ENCODE data around the gene CASP3.

Gene CASP3

DNA sequence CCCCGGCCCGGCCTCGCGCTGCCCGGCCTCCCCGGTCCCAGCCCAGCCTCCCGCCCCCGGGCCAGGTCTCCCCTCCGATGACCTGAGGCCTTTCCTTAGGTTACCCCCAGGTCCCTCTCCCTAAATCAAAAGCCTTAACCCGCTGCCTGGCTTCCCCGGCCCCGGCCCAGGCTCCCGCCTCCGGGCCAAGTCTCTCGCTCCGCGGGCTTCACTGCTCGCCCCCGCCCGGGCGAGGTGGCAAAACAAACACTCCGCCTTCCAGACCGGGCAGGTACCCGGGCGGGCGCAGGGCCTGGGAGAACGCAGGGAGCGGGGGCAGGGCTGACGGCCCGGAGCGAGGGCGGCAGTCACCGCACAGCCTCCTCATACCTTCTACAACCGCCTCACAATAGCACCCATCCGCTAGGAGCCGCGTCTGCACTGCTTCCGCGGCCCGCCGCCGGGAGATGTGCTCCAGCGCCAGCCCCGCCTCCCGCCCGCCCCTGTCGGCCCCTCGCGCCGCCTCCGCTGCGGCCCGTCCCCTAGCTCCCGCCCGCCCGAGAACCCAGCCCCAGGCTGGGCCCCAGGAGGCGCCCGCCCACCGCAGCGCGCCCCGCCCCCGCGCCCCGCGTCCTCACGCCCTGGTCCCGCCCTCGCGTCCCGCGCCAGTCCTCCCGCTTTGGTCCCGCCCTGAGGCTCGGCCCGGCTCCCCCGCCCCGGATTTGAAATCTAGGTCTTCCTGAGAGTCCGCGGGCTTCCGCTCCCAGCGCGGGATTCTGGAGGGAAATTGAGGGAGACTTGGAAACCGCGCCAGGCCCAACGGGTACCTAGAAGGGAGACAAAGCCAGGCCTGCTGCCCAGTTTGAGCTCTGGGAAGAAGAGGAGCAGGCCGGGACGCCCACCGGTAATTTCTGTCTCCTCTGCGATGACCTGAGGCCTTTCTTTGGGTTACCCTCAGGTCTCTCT, at the start of gene CASP3, which contains the start of gene PRIMPOL:
TSS of gene CASP3 (minus strand) at position 422 of the 945 bp plus-strand sequence. CDS start 10,994 bp downstream, outside the sequence.
TSS of gene PRIMPOL (plus strand) at position 713 of the 945 bp plus-strand sequence. CDS start 7,403 bp downstream, outside the sequence.
- peak; percentile 96 for DNase-seq (ENCODE audit: low spot score)

DNA sequence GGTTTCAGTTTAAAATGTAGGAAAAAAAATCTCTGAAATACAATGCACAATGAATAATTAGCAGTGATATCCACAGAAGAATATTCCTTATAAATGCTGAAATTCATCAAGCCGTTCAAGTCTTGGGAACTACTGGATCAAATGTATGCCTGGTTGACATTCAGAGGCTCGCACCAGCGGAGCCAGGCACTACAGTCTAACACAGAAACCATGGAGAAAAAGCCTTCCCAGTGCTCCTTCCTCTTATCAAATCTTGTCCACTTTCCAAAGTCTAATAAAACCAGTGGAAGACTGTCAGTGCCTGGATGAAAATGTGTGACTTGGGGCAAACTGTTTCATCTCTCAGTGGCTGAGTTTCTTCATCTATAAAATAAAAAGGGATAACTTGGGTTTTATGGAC, 48.7 kb upstream of the CASP3 start:
- DNase-seq (ENCODE audit: low spot score), result no peak

DNA sequence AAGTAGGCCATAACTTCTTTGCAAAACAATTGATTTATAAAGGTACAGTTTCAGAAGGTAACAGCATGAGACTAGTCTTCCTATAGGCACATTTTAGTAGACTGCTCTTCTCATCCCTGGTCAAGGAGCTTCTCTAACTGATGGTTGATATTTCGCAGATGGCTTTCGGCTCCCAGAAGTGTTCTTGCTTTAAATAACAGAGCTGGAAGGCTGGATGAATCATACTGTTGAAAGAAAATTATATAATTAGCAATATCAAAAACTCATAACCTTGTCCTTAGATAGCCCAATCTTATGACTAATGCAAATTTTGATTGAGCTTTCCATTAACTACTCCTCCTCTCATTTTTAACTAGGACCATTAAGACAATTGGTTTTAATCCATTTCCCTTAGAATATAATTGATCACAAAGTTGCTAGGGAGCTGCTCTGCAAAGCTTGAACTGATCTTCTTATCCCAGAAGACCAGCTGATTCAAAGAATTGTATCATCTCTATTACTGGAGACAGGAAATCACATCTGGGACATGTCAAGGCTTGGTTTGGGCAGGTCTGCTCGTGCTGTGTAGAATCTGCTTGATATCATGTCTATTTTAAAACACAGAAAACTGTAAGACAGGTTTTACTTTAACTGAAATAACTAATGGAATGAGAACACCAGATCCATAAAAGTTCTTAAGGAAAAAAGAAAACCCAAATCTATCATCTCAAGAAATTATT, 46.1 kb upstream of the CASP3 start:
- no peak for DNase-seq (ENCODE audit: low spot score)

DNA sequence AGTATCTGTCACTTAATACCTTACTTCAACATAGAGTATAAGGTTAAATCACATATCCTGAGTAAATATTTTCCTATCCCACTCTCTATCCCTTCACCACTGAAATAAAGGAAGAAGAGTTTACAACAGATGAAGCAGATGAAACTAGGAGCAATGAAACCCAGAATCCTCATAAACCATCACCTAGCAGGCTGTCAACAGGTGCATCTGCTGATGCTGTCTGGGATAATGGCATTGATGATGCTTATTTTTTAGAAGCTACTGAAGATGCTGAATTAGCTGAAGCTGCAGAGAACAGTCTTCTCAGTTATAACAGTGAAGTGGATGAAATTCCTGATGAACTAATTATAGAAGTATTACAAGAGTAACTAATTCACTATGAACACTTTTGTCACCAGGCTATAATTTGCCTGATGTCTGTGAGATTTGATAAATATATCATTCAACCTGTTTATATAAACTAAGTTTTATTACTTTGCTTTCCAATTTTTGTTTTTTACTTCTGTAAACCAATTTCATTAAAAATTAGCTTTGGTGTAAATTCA, 45.2 kb upstream of the CASP3 start:
- DNase-seq (ENCODE audit: low spot score), result no peak

DNA sequence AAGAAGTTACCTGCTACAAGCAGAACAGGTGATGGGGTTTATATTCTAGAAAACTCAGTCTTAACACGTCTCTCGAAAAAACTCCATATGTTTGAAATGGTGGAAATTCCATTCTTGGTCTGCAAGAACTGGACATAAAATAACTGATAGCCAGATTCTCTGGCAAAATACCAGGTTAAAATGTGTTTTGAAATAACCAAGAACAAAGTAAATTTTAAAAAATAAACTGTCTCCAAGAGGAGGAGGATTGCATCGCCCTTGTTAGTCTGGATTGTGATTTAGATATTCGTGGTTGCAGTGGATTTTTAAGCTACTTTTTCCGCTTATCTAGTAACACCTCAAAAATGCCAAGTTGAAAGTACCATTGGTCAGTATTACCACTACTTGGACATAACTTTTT, 43.8 kb upstream of the CASP3 start:
- DNase-seq (ENCODE audit: low spot score), result no peak

DNA sequence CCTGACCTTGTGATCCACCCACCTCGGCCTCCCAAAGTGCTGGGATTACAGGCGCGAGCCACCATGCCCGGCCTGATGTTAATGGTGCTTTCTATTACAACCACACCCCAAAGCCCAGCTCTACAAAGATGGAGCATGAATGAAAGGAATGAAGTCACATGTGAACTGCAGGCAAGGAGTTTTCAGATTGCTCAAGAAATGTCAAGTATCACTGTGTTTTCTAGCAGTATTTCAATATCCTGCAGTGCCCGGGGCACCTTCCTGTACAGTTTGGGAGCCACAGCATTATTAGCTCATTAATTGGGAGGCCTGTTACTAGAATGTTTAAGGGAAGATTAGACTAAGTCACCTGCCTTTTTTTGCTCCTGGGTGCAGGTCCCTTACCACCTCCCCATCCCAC, 40.4 kb upstream of the CASP3 start:
- DNase-seq (ENCODE audit: low spot score), result no peak

DNA sequence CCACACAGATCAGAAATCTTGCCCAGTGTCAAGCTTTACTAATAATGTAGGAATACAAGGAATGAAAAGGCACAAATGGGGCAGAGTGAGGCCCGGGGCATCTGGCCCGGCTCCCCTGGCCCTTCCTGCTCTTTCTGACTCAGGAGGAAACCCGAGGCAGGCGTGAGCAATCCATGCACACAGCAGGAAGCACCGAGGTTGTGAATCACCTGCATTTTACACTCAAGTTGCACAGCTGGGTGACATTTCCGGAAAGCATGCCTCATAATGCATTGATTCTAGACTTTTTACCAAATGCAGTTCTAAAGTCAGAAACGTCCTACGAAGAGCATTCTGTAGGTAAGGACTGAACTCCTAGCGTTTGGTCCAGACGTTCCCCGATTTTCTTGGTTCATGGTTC, 39.2 kb upstream of the CASP3 start:
- no peak for DNase-seq (ENCODE audit: low spot score)

DNA sequence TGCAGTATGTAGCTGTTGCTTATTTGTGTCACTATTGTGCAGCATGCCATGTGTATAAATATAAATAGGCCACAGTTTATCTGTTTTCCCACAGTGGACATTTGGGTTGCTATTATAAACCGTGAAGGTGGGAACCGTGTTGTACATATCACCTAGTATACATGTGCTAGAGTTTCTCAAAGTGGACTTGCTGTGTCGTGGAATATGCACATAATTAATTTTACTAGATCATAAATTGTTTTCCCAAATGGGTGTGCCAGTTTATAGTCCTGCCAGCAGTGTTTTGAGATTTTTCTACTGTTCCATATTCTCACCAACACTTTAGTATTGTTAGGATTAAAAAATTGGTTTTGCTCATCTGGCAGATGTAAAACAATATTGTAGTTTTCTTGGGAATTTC, 38.8 kb upstream of the CASP3 start:
- no peak for DNase-seq (ENCODE audit: low spot score)

DNA sequence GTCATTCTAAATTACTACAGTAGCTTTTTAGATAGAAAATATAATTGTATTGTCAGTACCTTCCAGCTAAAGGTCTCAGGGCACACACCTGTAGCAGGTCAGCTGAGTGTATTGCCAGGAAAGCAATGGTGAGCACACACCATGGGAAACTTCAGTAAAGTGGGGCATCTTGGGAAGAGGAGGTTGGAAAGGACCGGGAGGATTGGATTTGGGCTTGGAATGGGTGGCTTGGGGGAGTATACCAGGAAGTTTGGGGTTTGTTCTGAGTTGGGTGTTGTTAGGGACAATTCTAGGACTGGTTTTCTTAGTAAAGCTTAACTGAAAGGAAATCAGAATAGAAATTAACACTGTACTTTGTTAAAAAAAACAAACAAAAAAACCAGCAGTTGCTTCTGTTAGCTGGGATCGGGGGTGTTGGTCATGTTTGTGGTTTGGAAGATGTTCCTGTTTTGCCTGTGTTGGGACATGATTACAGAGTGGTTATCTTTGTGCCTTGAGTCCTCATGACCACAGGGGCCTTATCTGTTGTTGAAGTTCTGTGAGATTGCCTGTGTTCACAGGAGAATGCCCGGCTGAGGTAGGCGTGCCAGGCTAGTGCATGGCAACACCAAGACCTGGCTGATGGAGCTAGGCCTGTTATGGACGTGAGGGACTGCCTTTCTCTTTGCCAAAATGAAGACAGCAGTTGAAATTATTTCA, 35.4 kb upstream of the CASP3 start:
- DNase-seq (ENCODE audit: low spot score), result peak; percentile 91

DNA sequence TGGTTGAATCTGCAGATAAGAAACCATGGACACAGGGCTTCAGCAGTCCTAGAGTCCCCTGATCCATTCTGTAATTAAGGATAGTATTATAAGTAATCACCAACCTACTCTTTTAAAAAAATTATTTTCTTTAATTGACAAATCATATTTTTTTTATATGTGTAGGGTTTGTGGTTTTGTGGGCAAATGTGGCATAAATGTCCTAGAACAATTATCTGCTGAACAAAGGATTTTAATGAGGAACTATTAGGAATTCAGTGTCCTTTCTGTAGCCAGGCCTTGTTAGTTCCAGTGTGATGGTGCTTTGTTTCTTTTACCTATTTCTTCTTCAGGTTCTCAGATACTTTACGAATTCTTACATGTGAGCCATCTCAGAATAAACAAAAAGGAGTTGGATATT, 32.7 kb upstream of the CASP3 start:
- no peak for DNase-seq (ENCODE audit: low spot score)

DNA sequence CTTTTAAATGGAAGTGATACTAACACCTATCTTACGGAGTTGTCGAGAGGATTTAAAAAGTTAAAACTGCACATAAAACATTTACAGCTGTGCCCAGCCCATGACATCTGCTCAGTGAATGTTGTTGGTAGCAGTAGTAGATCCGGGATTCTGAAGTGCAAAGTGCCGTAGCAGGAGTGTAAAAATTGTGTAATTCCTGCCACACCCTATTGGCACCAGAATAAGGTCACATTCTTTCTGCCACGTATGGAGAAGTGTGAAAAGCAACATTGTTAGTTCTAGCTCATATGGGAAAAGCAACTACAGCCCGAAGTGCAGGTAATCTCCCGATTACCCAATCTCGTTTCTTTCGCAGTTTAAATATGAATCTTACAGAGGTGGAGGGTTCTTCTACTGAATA, 31.5 kb upstream of the CASP3 start:
- DNase-seq (ENCODE audit: low spot score), result no peak

DNA sequence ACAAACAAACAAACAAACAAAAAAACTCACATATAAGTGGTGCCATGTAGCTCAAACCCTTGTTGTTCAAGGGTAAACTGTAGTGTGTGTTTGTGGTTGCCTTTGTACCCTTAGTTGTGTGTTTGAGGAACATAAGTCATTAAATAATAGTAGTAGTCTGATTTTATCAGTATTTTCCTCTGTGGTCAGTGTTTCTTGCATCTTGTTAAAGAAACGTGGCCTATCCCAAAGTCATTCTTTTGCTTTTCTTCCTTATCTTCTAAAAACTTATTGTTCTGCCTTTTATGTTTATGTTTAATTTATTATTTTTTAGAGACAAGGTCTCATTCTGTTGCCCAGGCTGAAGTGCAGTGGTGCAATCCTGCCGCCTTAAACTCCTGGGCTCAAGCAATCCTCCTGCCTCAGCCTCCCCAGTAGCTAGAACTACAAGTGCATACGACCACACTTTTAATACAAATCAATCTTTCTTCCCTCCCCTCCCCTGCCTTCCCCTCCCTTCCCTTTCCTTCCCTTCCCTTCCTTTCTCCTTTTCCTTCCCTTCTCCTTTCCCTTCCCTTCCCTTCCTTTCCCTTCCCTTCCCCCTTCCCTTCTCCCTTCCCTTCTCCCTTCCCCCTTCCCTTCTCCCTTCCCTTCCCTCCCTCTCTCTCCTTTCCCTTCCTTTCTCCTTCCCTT, 26.7 kb upstream of the CASP3 start:
- no peak for DNase-seq (ENCODE audit: low spot score)

DNA sequence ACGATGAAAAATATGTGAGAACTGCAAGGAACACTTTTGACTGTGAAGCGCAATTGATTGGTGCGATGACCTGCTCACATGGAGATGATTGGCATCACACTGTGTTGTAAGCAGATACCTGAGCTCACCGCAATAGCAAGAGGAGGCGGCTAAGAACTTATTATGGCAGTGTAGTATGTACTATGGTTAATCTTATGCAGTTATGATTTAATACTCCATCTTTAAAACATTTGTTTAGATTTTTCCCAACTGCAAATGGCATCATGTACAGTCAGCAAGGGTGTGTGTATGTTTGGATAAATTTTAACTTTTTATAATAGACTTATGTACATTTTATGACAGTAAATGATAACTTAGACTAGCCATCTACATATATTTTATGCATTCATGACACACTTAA, 25.8 kb upstream of the CASP3 start:
- no peak for DNase-seq (ENCODE audit: low spot score)

DNA sequence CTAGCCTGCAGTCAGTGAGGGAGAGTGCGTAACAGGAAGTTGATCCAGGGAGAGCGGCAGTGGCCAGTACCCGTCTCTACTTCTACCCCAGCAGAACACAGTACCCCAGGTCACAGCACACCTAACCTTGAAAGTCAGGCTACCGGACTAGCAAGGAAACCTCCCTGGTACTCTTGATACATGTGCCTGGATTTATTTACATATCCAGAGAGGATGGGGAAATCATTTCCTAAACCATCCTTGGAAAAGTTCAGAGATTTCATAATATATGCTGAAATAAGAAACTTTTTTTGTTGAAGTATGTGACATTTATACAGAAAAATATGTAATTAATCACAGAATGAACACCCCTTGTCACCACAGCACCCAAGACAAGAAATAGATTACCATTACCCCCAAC, 24.8 kb upstream of the CASP3 start:
- no peak for DNase-seq (ENCODE audit: low spot score)

DNA sequence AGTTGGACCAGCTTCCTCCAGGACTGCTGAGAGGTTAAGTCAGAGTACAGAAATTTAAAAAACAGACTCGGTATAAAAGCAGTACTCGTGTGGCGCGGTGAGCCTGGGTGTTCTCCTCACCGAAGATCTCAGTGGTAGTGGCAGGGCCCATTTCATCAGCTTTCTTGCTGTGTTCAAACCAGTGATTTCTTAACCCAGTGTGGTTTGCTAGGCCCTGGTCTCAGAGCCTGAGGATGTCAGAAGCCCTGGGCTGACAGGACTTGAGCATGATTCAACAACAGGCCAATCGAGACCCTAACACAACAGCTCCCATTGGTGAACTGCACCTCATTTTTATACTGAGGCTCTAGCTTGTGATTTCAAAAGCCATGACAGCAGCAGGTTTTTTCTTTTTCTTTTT, 23.5 kb upstream of the CASP3 start:
- no peak for DNase-seq (ENCODE audit: low spot score)

DNA sequence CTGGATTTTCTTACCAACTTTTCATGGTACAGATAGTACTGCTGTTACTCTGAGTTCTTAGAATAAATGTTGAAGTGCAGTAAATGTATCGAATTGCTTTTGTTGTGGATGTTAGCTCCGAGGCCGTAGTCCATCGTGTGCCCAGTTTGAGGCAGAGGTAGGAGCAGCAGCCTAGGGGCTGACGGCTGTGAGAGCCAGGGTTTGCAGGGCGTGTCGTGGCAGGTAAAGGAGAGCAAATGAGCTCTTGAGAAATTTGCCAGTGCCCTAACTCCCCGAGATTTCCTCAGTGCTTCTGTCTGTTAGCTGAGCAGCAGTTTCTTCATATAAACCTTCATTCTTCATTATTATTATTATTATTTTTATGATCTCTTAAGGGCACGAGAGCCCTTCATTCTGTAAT, 21.9 kb upstream of the CASP3 start:
- DNase-seq (ENCODE audit: low spot score), result no peak

DNA sequence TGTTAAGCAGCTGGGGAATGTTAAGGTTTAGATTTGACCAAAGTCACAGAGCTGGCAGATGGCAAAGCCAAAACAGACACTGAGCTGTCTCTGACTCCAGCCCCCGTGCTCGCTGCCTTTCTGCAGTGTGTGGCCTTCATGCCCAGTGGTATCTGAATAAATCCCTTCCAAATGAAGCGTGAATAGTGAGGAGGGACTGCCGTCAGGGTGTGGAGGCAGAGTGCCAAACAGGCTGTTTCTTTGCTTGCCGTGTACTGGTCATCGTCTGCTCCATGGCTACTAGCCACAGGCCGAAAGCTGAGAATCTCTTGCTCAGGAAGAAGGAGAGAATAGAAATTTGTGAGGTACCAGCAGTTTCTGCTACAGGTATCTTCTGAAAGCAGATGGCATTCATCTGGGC, 20.0 kb upstream of the CASP3 start:
- no peak for DNase-seq (ENCODE audit: low spot score)

DNA sequence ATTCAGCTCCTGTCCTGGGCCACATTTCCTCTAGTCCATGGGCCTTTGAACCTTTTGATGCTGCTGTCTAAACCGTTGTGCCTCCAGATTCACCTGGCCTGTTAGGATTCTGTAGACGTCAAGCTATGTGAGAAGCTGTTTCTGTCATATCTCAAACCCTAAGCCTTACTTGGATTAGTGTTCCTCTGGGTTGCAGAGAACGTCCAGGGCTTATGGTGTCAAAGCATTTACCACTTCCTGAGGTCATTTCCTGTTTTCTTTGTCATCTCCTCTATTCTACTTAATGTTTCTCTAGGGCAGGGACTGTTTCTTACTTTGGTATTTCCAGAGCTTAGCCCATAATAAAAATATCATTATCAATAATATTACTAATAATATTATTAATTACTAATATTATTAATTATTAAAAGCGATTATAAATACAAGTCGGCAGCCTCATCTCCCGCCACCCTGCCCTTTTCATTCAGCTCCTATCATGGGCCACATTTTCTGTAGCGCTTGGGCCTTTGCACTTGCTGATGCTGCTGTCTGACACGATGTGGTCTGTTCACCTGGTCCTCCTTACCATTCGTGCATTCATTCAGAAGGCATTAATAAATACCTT, 19.4 kb upstream of the CASP3 start:
- no peak for DNase-seq (ENCODE audit: low spot score)

DNA sequence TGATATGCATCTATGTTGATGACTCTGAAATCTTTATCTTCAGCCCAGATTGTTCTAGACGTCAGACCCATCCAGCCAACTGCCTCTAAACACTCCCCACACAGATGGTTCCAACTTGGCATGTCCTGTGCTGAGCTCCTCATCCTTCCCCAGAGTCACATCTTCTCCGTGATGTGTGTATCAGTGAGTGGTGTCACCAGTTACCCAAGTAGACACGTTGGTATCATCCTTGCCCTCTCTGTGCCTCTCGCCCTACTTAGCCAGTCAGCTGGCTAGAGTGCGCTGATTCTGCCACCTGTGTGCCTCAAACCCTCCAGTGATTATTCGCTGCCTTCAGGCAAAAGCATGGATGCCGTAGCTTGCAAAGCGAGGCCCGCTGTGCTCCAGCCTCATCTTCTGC, 18.8 kb upstream of the CASP3 start:
- no peak for DNase-seq (ENCODE audit: low spot score)

DNA sequence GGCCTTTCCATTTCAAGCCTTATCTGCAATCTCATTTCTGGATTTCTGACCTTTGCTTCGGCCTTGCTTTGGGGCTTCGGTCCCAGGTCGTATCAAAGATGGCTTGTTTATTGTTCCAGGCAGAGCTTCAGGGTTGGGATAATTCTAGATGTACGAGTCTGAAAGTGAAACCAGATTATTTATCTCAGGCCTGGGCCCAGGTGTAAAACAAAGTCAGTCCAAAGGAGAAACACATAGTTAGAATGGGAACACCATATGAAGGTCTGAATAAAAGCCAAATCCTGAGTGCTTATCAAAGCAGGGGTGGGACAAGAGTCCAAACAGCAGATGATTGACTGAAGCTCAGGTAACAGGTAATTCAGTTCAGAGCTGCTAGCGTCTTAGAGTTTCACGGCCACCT, 17.4 kb upstream of the CASP3 start:
- DNase-seq (ENCODE audit: low spot score), result no peak

Data from hematopoietic multipotent progenitor cell treated with erythropoietin and hydrocortisone succinate and interleukin-3 and kit ligand, for 15 days (in vitro differentiated cells).